ENCODE data around the gene VIPR2.

Gene VIPR2

DNA sequence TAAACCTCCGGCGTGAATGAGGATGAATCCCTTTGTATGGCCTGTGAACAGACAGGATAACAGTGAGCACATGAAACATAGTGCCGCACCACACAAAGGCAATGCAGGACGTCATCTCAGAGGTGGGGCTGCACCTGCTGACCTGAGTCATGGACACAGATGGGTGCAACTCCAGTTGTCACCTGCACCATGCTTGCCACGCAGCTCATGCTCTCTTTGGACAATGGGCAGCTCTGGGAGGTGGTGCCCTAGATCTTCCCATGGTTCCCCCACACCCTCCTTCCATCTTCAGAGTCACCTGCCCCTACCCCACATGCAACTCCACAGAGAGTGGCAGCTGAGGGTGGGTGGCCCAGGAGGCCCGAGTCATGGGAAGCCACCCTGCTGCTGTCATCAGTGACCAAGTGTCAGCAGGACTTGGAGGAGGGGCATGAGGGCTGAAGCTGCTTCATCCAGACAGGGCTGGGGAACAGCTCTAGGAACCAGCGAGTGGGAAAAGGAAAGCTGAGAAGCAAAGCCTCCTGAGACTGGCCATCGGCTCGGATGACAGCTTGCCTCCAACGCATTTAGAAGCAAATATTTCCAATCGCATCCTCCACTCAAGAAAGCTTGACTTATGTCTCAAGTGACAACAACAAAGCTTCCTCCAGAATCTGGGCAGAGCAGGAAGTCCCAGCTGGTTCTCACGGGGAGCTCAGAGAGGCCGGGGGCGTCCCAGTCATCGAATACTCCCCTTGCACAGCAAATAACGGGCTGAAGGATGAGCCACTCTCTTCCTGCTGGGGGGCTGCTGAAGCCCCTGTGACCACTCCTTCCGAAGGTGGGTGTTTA, 27.1 kb downstream of the VIPR2 start:
- TF ChIP-seq ZFX (IDR thresholded peaks at IDR 0.05) (no peak; the same call in 1 of the 2 replicates), CTCF (conservative IDR thresholded peaks at IDR 0.05) (no peak)

GRCh38 chr7:159116581-159117339, 27.9 kb downstream of the VIPR2 start:
- H3K27ac ChIP-seq: no peak overlapping the region
- TF ChIP-seq ZFX (IDR thresholded peaks at IDR 0.05): no peak
- TF ChIP-seq CTCF (conservative IDR thresholded peaks at IDR 0.05): no peak

More for the DNA sequence above, 27.1 kb downstream of the VIPR2 start:
- no peak overlapping the region for H3K27ac ChIP-seq

- no peak overlapping the region for H3K27ac ChIP-seq
- TF ChIP-seq ZFX (IDR thresholded peaks at IDR 0.05): no peak
- no peak; the same call in 1 of the 2 replicates for TF ChIP-seq CTCF (conservative IDR thresholded peaks at IDR 0.05)
Observed at GRCh38 chr7:159115601-159116501, 28.8 kb downstream of the VIPR2 start.

DNA sequence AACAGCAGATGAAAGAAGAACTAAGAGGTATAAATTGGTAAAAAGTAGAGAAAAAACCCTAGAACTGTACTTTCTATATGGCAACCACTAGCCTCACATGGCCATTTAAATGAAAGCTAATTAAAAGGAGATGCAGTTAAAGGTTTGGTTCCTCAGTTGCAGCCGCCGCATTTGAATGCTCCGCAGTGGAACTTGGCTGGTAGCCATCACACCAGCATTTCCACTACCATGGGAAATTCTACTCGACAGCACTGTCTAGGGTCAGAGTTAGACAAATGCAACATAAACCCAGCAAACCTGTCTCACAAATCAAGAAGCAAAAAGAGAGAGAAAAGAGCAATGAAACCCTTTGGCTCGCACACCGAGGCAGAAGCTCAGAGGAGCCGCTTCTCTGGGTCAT, 29.7 kb downstream of the VIPR2 start:
- TF ChIP-seq ZFX (IDR thresholded peaks at IDR 0.05) (no peak), CTCF (conservative IDR thresholded peaks at IDR 0.05) (no peak)
- no peak overlapping the region for H3K27ac ChIP-seq

DNA sequence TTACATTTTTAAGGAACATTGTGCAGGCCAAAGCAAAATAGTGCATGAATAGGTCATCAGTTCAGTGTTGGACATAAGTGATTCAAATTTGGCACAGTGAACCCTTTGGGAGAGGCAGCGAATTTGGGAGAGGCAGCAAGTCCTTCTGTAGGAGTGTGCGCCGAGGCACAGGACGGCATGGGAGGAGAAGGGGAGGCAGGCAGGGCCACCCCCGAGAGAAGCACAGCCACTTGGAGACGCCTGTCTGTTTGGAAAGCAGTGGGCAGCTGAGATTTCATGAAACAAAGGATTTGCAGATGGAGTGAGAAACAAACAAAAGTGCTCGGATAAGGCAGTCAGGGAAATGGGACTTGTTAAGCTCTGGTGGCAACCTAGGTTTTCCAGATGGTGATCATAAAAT, 30.6 kb downstream of the VIPR2 start:
- no peak for TF ChIP-seq ZFX (IDR thresholded peaks at IDR 0.05)
- no peak overlapping the region for H3K27ac ChIP-seq

DNA sequence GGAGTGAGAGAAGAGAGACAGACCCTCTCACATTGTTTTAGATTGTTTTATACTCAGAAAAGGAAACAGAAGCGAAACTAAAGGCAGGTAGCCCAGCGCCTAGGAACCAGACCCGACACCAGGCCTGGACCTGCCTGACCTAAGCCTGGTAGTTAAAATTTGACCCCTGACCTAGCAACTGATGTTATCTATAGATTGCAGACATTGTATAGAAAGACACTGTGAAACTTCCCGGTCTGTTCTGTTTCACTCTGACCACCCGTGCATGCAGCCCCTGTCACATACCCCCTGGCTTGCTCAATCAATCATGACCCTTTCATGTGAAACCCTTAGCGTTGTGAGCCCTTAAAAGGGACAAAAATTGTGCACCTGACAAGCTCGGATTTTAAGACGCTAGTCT, 31.6 kb downstream of the VIPR2 start:
- no peak overlapping the region for H3K27ac ChIP-seq
- TF ChIP-seq CTCF (conservative IDR thresholded peaks at IDR 0.05) (no peak), ZFX (IDR thresholded peaks at IDR 0.05) (no peak)

DNA sequence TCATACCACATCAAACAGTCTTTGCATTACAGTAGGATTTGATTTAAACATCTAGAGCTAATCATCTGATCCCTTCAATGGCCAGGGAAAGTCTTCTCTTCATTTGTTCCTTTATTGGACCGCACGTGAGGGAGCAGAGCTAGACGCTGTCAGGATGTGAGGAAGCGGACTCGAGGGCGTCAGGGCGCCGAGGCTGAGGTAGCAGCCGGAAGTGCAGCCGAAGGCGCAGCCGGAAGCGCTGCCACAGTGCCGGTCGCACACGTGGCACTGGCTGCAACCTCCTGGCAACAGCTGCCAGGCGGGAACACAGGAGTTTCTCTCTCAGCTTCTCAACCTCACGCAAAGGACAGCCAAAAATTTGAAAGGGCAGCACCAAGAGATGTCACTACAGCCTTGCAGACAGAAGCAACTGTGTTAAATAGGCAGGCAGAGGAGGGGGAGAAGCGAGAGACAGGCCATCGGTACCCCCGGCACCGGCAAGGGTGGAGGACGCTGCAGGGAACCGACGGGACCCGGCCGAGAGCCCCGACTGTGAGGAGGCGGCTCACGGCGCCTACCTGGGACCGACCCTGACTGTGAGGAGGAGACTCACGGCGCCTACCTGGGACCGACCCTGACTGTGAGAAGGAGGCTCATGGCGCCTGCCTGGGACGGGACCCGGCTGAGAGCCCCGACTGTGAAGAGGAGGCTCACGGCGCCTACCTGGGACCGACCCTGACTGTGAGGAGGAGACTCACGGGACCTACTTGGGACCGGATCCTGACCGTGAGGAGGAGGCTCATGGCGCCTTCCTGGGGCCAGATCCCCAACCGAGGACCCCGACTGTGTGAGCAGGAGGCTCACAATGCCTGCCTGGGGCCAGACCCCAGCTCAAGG, 32.3 kb downstream of the VIPR2 start:
- no peak for TF ChIP-seq CTCF (conservative IDR thresholded peaks at IDR 0.05)
- H3K27ac ChIP-seq: no peak overlapping the region
